RCC 7860 (cell line): ENCODE measurements around the gene TRAM2.
"Not testable (repeated sequence)": the region's sequence is repeated elsewhere in the genome, so short reads cannot be mapped to it uniquely, and the experiment has no call there.

Experiments used
- DNase-seq: peaks from one replicate; pipeline ENCODE4 v3.0.0-alpha.2; 2015; ENCODE audit warnings: low spot score
- FAIRE-seq: peaks from 2 replicates; lab custom pipeline; 2012; peaks lifted over from hg19 to GRCh38; lab: Jason Lieb, UNC

The TRAM2 gene

GRCh38 chr6:52497652-52498408, 79.0 kb downstream of the TRAM2 start:
- DNase-seq (no peak), FAIRE-seq (no peak)

- DNase-seq: no peak
- FAIRE-seq: no peak
Measured at GRCh38 chr6:52496631-52497030, 80.2 kb downstream of the TRAM2 start.

GRCh38 chr6:52495922-52496321, 80.9 kb downstream of the TRAM2 start:
- FAIRE-seq (no peak), DNase-seq (no peak)

- no peak for DNase-seq
- FAIRE-seq: no peak
Measured at GRCh38 chr6:52494298-52495072, 82.4 kb downstream of the TRAM2 start.

- DNase-seq (no peak), FAIRE-seq (no peak)
Measured at GRCh38 chr6:52493669-52494068, 83.2 kb downstream of the TRAM2 start.

- DNase-seq: no peak
- no peak for FAIRE-seq
Measured at GRCh38 chr6:52491203-52492069, 85.4 kb downstream of the TRAM2 start.

- DNase-seq: no peak
- no peak for FAIRE-seq
Measured at GRCh38 chr6:52489881-52490280, 87.0 kb downstream of the TRAM2 start.

GRCh38 chr6:52483671-52484003, 93.2 kb downstream of the TRAM2 start:
- no peak for FAIRE-seq

GRCh38 chr6:52482903-52483670, 93.8 kb downstream of the TRAM2 start:
- FAIRE-seq (no peak), DNase-seq (no peak)

More at GRCh38 chr6:52483671-52484003, 93.2 kb downstream of the TRAM2 start:
- DNase-seq: no peak

GRCh38 chr6:52475307-52475706, 101.6 kb downstream of the TRAM2 start:
- FAIRE-seq (no peak), DNase-seq (no peak)

GRCh38 chr6:52474173-52474572, 102.7 kb downstream of the TRAM2 start:
- DNase-seq (no peak), FAIRE-seq (no peak)

GRCh38 chr6:52461194-52461593, 115.7 kb downstream of the TRAM2 start:
- not testable (repeated sequence) for DNase-seq, FAIRE-seq

- FAIRE-seq: no peak
- no peak for DNase-seq
Measured at GRCh38 chr6:52457096-52457495, 119.8 kb downstream of the TRAM2 start.

GRCh38 chr6:52454556-52454955, 122.3 kb downstream of the TRAM2 start:
- DNase-seq: peak; percentile 70
- peak; percentile 74 for FAIRE-seq
